Endodermal cell (in vitro differentiated cells): ENCODE results near the gene CD33. TPM values are rescaled to one million over a fixed set of nuclear protein-coding genes. Genes with fewer than 3 reads are reported as not detected.

Experiments used
- DNase-seq: peaks from one replicate; pipeline ENCODE4 v3.0.0-alpha.2; 2017
- H3K27ac ChIP-seq: 2 replicates; pipeline ENCODE4 v1.5.1; 2013; ENCODE audit warnings: mild to moderate bottlenecking, low read depth, low read length, moderate library complexity
- H3K27me3 ChIP-seq: 2 replicates; pipeline ENCODE4 v1.6.1; 2013; ENCODE audit warnings: mild to moderate bottlenecking, low read length, moderate library complexity; ENCODE audit not compliant: insufficient read depth, control insufficient read depth, poor library complexity, severe bottlenecking
- H3K36me3 ChIP-seq: 2 replicates; pipeline ENCODE4 v1.7.0; 2013; ENCODE audit warnings: mild to moderate bottlenecking, low read length, moderate library complexity; ENCODE audit not compliant: control insufficient read depth, insufficient read depth
- H3K4me1 ChIP-seq: one replicate; pipeline ENCODE4 v1.7.0; 2013; ENCODE audit warnings: low read length; ENCODE audit not compliant: control insufficient read depth, insufficient read depth
- H3K4me3 ChIP-seq: 2 replicates; pipeline ENCODE4 v1.5.1; 2013; ENCODE audit warnings: mild to moderate bottlenecking, low read length, moderate library complexity
- H3K9ac ChIP-seq: 2 replicates; pipeline ENCODE4 v1.6.1; 2013; ENCODE audit warnings: mild to moderate bottlenecking, low read length, moderate library complexity; ENCODE audit not compliant: poor library complexity, severe bottlenecking; ENCODE audit errors: extremely low read depth
- H3K9me3 ChIP-seq: 2 replicates; pipeline ENCODE4 v1.6.1; 2013; ENCODE audit warnings: mild to moderate bottlenecking, low read length, moderate library complexity; ENCODE audit not compliant: control insufficient read depth
- H3K27ac Mint-ChIP-seq: 2 replicates; pipeline ENCODE4 v1.8.0; 2020; ENCODE audit warnings: mixed read lengths
- H3K27me3 Mint-ChIP-seq: 2 replicates; pipeline ENCODE4 v1.8.0; 2021; ENCODE audit warnings: mild to moderate bottlenecking, mixed read lengths; ENCODE audit not compliant: insufficient read depth
- H3K36me3 Mint-ChIP-seq: 2 replicates; pipeline ENCODE4 v1.8.0; 2020; ENCODE audit warnings: low read depth, mixed read lengths
- H3K4me1 Mint-ChIP-seq: 2 replicates; pipeline ENCODE4 v1.8.0; 2020; ENCODE audit warnings: mixed read lengths
- H3K4me3 Mint-ChIP-seq: 2 replicates; pipeline ENCODE4 v1.8.0; 2020; ENCODE audit warnings: mild to moderate bottlenecking, moderate library complexity, mixed read lengths
- H3K9me3 Mint-ChIP-seq: 2 replicates; pipeline ENCODE4 v1.8.0; 2020; ENCODE audit warnings: mild to moderate bottlenecking, mixed read lengths
- WGBS, 2 experiments: methylation state at CpG; one replicate each; pipeline versions ENCODE4 v1.1.5 to v1.1.7; 2013; ENCODE audit warnings: missing lambda C conversion rate in 2 of 2, mixed read lengths in 1 of 2; ENCODE audit not compliant: insufficient coverage in 1 of 2, insufficient read length in 1 of 2; 5-methylcytosine and 5-hydroxymethylcytosine counted together
- total RNA-seq, 2 donors: library from RNA; stranded (reverse); fragmentation: NEBNext Ultra II Directional in 1 of 2; extraction: Animal tissue kit (Norgen Biotek cat#: 25700) in 1 of 2; gene quantifications; 2 replicates in 1 of 2; 3 replicates in 1 of 2; pipeline ENCODE4 v1.2.1, GENCODE V29; 2021
- TF ChIP-seq, protein P1 (sequence below): fragments of 200-600 bp; sonication (generic); conservative IDR thresholded peaks from 2 replicates; pipeline ENCODE4 v1.5.0; 2021; ENCODE audit warnings: antibody characterized with exemption, mild to moderate bottlenecking

CD33 gene
- total RNA-seq, 2 donors from 2014 or later, result not detected

DNA sequence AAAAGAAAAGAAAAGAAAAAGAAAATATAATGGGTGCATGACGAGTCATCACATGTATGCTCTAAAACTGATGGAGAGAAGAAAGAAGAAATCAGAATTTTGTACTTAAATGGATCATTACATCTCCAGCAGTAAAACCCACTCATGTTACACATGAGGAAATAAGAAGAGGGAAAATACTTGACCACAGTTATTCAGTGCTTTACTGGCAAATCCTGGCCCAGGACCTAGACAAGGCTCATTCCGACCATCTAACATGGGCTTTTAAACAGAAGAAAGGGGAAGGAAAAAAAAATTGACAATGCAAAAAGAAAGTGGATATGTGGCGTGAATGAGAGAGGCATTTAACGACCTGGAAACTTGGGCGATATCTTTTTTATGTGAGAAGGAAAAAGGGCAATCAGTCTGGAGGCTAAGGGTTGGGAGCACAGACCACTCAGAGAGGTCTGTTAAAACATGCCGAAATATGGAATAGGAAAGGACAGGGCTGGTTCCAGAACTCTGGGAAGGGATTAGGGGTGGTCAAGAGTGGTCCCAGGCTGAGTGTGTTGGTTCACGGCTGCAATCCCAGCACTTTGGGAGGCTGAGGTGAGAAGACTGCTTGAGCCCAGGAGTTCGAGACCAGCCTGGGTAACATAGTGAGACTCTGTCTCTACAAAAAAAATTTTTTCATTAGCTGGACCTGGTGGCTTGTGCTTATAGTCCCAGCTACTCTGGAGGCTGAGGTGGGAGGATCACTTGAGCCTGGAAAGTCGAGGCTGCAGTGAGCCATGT is 27.6 kb downstream of the CD33 start:
- Histone ChIP-seq H3K27me3 (no peaks in the 10 kb centered on the region), H3K4me1 (peaks cover under 1% of the 10 kb centered on the region), H3K9ac (no peak overlapping the region), H3K36me3 (no peaks in the 10 kb centered on the region), H3K4me3 (no peak overlapping the region), H3K27ac (no peak overlapping the region), H3K9me3 (peaks cover 7% of the 10 kb centered on the region)
- Mint-ChIP-seq H3K4me1 (peaks cover 2% of the 10 kb centered on the region), H3K9me3 (peaks cover 4% of the 10 kb centered on the region), H3K36me3 (no peaks in the 10 kb centered on the region), H3K4me3 (no peak overlapping the region), H3K27ac (no peak overlapping the region), H3K27me3 (no peaks in the 10 kb centered on the region)
- TF ChIP-seq, protein P1, sequence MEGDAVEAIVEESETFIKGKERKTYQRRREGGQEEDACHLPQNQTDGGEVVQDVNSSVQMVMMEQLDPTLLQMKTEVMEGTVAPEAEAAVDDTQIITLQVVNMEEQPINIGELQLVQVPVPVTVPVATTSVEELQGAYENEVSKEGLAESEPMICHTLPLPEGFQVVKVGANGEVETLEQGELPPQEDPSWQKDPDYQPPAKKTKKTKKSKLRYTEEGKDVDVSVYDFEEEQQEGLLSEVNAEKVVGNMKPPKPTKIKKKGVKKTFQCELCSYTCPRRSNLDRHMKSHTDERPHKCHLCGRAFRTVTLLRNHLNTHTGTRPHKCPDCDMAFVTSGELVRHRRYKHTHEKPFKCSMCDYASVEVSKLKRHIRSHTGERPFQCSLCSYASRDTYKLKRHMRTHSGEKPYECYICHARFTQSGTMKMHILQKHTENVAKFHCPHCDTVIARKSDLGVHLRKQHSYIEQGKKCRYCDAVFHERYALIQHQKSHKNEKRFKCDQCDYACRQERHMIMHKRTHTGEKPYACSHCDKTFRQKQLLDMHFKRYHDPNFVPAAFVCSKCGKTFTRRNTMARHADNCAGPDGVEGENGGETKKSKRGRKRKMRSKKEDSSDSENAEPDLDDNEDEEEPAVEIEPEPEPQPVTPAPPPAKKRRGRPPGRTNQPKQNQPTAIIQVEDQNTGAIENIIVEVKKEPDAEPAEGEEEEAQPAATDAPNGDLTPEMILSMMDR, result no peak
- no peak for DNase-seq
- WGBS, 2 experiments, result 91 to 92% methylated on average over 8 to 9 of the region's 9 CpGs

DNA sequence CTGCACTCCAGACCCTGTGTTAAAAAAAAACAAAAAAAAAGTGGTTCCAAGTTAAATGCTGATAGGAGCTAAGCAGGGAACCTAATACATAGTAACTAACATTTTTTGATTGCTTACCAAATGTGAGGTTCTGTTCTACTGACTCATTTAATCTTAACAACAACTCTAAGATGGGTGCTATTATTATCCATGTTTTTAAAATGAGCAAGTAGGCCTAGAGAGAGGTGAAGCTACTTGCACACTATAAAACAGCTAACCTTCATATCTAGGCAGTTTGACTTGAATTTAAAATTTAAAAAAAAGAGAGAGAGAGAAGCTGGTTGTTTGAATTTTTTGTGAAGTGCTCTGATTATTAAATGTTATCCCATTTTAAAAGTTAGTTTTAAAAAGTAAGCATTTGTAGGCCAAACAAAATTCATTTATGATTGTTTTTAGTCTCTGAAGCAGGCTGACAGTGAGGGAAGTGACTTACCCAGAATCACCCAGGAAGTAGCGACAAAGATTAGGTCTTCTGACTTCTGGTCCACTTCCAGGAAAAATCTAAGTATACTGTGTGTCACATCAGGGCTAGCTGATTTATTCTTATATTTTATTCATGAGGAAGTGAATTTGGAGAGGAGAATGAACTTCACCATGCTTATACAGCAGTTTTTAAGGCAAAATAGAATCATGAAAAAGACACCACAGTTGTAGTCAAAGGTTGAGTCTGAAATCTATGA is 28.4 kb downstream of the CD33 start:
- TF ChIP-seq, protein P1, result no peak
- no peaks in the 10 kb centered on the region for H3K36me3 ChIP-seq

DNA sequence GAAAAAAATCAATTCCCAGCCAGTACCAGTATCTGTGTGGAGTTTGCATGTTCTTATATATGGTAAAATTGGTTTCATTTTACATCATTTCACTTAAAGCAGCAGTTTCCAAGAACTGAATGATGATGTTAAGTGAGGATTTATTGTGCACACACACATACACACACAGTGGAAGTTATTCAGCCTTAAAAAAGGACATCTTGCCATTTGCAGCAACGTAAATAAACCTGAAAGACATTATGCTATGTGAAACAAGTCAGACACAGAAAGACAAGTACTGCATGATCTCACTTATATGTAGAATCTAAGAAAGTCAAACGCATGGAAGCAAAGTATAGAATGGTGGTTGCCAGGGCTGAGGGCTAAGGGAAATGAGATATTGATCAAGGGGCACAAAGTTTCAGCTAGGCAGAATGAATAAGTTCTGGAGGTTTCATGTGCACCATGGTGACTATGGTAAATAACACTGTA is 31.3 kb downstream of the CD33 start:
- no peak overlapping the region for H3K27ac ChIP-seq
- Mint-ChIP-seq H3K36me3 (no peaks in the 10 kb centered on the region), H3K27me3 (no peaks in the 10 kb centered on the region), H3K27ac (no peak overlapping the region), H3K9me3 (peaks cover under 1% of the 10 kb centered on the region), H3K4me1 (peaks cover 17% of the 10 kb centered on the region), H3K4me3 (no peak overlapping the region)
- peaks cover 7% of the 10 kb centered on the region for H3K4me1 ChIP-seq
- no peaks in the 10 kb centered on the region for H3K27me3 ChIP-seq
- 94 to 100% methylated on average over 2 of the region's 2 CpGs for WGBS, 2 experiments
- DNase-seq, result peak; percentile 3
- H3K9me3 ChIP-seq, result peaks cover 13% of the 10 kb centered on the region
- TF ChIP-seq, protein P1, result no peak
- H3K4me3 ChIP-seq, result no peak overlapping the region
- H3K9ac ChIP-seq, result no peak overlapping the region
- no peaks in the 10 kb centered on the region for H3K36me3 ChIP-seq

More for the DNA sequence above, 28.4 kb downstream of the CD33 start:
- Mint-ChIP-seq H3K27ac (no peak overlapping the region), H3K4me3 (no peak overlapping the region), H3K36me3 (no peaks in the 10 kb centered on the region), H3K27me3 (no peaks in the 10 kb centered on the region), H3K4me1 (peaks cover 7% of the 10 kb centered on the region), H3K9me3 (peaks cover 4% of the 10 kb centered on the region)
- 100% methylated on average over 1 of the region's 1 CpG for WGBS, 2 experiments
- no peak overlapping the region for H3K9ac ChIP-seq
- H3K27ac ChIP-seq, result no peak overlapping the region
- peaks cover 15% of the 10 kb centered on the region for H3K9me3 ChIP-seq
- no peak for DNase-seq
- H3K27me3 ChIP-seq, result no peaks in the 10 kb centered on the region
- no peak overlapping the region for H3K4me3 ChIP-seq
- peaks cover 7% of the 10 kb centered on the region for H3K4me1 ChIP-seq
